Medulla oblongata (tissue), 1 donor: ENCODE results near the gene MIPEP.
"Not testable (repeated sequence)": the region's sequence is repeated elsewhere in the genome, so short reads cannot be mapped to it uniquely, and the experiment has no call there.

Experiments used
- DNase-seq: peaks from one replicate; pipeline ENCODE4 v3.0.0-alpha.2; 2015; ENCODE audit errors: extremely low spot score

Gene MIPEP

GRCh38 chr13:23889615-23890607 is 711 bp upstream of the MIPEP start:
- no peak for DNase-seq

- not testable (repeated sequence) for DNase-seq
Observed at GRCh38 chr13:23884361-23884760, 4.8 kb downstream of the MIPEP start.

- peak; percentile 32 for DNase-seq
Observed at GRCh38 chr13:23883255-23883654, 5.9 kb downstream of the MIPEP start.

GRCh38 chr13:23881402-23881800 is 7.8 kb downstream of the MIPEP start:
- DNase-seq: not testable (repeated sequence)

- DNase-seq: not testable (repeated sequence)
Observed at GRCh38 chr13:23880493-23881401, 8.5 kb downstream of the MIPEP start.

GRCh38 chr13:23877286-23877685 is 11.9 kb downstream of the MIPEP start:
- DNase-seq: no peak

GRCh38 chr13:23876265-23876664 is 12.9 kb downstream of the MIPEP start:
- DNase-seq: peak; percentile 59

- DNase-seq: peak; percentile 79
Observed at GRCh38 chr13:23871616-23872220, 17.5 kb downstream of the MIPEP start.

GRCh38 chr13:23870356-23871140 is 18.7 kb downstream of the MIPEP start:
- DNase-seq: no peak

- no peak for DNase-seq
Observed at GRCh38 chr13:23868521-23868920, 20.7 kb downstream of the MIPEP start.

GRCh38 chr13:23867027-23867491 is 22.1 kb downstream of the MIPEP start:
- no peak for DNase-seq

- no peak for DNase-seq
Observed at GRCh38 chr13:23866420-23867026, 22.7 kb downstream of the MIPEP start.

- no peak for DNase-seq
Observed at GRCh38 chr13:23865906-23866305, 23.3 kb downstream of the MIPEP start.

GRCh38 chr13:23865026-23865425 is 24.2 kb downstream of the MIPEP start:
- DNase-seq: no peak

- DNase-seq: no peak
Observed at GRCh38 chr13:23861310-23861709, 27.9 kb downstream of the MIPEP start.

- no peak for DNase-seq
Observed at GRCh38 chr13:23859904-23860303, 29.3 kb downstream of the MIPEP start.

- DNase-seq: no peak
Observed at GRCh38 chr13:23859455-23859854, 29.7 kb downstream of the MIPEP start.

GRCh38 chr13:23858546-23858945 is 30.7 kb downstream of the MIPEP start:
- DNase-seq: no peak

GRCh38 chr13:23856008-23856750 is 33.0 kb downstream of the MIPEP start:
- peak; percentile 58 for DNase-seq

- no peak for DNase-seq
Observed at GRCh38 chr13:23855360-23855759, 33.8 kb downstream of the MIPEP start.
